ENCODE measurements around the gene CCDC192. TPM values are rescaled to one million over a fixed set of nuclear protein-coding genes. Genes with fewer than 3 reads are reported as not detected.
"Not testable (repeated sequence)": the region's sequence is repeated elsewhere in the genome, so short reads cannot be mapped to it uniquely, and the experiment has no call there.

The CCDC192 gene
- total and polyA plus RNA-seq, 2 donors (not counting 3 experiments of a cell fraction or from before 2014, with no cell fraction given), result not detected

DNA sequence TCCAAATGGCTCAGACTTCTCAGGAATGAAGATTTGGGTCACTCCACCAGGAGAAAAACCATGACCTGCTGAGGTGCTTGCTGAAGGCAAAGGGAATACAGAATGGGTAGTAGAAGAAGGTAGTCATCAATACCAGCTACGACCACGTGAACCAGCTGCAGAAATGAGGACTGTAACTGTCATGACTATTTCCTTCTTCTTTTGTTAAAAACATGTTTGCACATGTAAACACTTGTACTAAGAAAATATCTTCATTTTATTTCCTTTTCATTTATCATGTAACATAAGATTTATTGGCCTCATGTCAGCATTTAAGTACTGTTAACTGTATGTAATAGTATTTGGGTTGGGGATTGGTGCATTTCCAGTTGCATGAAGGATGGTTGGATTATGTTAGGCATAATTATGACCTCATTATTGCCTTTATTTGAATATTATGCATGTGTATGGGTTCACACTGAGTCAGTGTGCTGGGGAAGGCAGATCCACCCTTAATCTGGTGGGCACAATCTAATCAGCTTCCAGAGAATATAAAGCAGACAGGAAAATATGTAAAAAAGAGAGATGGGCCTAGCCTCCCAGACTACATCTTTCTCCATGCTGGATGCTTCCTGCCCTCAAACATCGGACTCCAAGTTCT is 23.4 kb upstream of the CCDC192 start:
- H3K4me3 ChIP-seq (replicated peaks in 1 of 3; ENCODE audit: insufficient read depth in 1 of 3, low read depth in 1 of 3, low read length in 3 of 3); H3K9me3 ChIP-seq (replicated peaks; ENCODE audit: control insufficient read depth, insufficient read depth, low read length); H3K79me2 ChIP-seq (ENCODE audit: control insufficient read depth, insufficient read depth, low read length); H3K4me2 ChIP-seq (ENCODE audit: insufficient read depth, low read length); H3K4me1 ChIP-seq (ENCODE audit: control insufficient read depth, extremely low read depth, insufficient read depth, low read length); CTCF ChIA-PET; H2AFZ ChIP-seq (ENCODE audit: low read depth, low read length); H3K27ac ChIP-seq (ENCODE audit: insufficient read depth, low read depth, low read length); FAIRE-seq; BruUV-seq (replicated peaks); intact Hi-C loops (cut with micrococcal nuclease); H3K9ac ChIP-seq (replicated peaks; ENCODE audit: extremely low read depth, insufficient read depth, low read length); POLR2A ChIA-PET; DNase-seq (ENCODE audit: low read depth, low spot score); H3K9me1 ChIP-seq (replicated peaks; ENCODE audit: control insufficient read depth, extremely low read depth, insufficient read depth, low read length); dilution Hi-C loops (cut with MboI; ENCODE audit: extremely low pct_ligation_motif_present, low sequenced_read_pairs); H3K27me3 ChIP-seq (ENCODE audit: control insufficient read depth in 2 of 2, insufficient read depth in 2 of 2, low read length in 2 of 2); H4K20me1 ChIP-seq (replicated peaks; ENCODE audit: control insufficient read depth, extremely low read depth, insufficient read depth, low read length); H3K36me3 ChIP-seq (ENCODE audit: control insufficient read depth in 2 of 2, extremely low read depth in 1 of 2, insufficient read depth in 2 of 2, low read length in 2 of 2): not testable (repeated sequence)

DNA sequence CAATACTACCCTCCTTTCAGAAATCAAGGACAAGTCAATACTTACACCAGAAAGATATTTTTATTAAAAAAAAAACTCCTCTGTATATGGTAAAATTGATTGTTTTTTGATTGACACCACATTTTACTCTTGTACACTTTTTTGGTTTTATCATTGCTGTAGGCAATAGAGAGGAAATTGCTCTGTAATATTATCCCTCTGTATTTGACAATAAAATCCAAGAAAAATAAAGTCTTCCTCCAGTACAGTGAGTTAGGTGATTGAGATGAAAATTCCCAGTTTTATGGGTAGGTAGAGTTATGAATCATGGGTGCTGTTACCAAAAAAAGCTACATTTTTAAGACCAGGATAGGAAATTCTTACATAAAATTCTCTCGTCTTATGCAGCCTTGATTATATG is 22.6 kb upstream of the CCDC192 start:
- Histone ChIP-seq H3K4me3 (replicated peaks in 1 of 3; ENCODE audit: insufficient read depth in 1 of 3, low read depth in 1 of 3, low read length in 3 of 3) (no peak overlapping the region), H3K79me2 (ENCODE audit: control insufficient read depth, insufficient read depth, low read length) (no peaks in the 10 kb centered on the region), H3K27ac (ENCODE audit: insufficient read depth, low read depth, low read length) (no peak overlapping the region), H3K9me1 (replicated peaks; ENCODE audit: control insufficient read depth, extremely low read depth, insufficient read depth, low read length) (no peaks in the 10 kb centered on the region), H3K36me3 (ENCODE audit: control insufficient read depth in 2 of 2, extremely low read depth in 1 of 2, insufficient read depth in 2 of 2, low read length in 2 of 2) (no peaks in the 10 kb centered on the region), H3K9ac (replicated peaks; ENCODE audit: extremely low read depth, insufficient read depth, low read length) (no peak overlapping the region), H3K4me1 (ENCODE audit: control insufficient read depth, extremely low read depth, insufficient read depth, low read length) (no peaks in the 10 kb centered on the region), H3K9me3 (replicated peaks; ENCODE audit: control insufficient read depth, insufficient read depth, low read length) (no peaks in the 10 kb centered on the region), H3K4me2 (ENCODE audit: insufficient read depth, low read length) (no peak overlapping the region), H3K27me3 (ENCODE audit: control insufficient read depth in 2 of 2, insufficient read depth in 2 of 2, low read length in 2 of 2) (no peaks in the 10 kb centered on the region), H2AFZ (ENCODE audit: low read depth, low read length) (no peak overlapping the region), H4K20me1 (replicated peaks; ENCODE audit: control insufficient read depth, extremely low read depth, insufficient read depth, low read length) (no peaks in the 10 kb centered on the region)
- dilution Hi-C loops (cut with MboI; ENCODE audit: extremely low pct_ligation_motif_present, low sequenced_read_pairs) (no loop called here), intact Hi-C loops (cut with micrococcal nuclease) (no loop called here)
- no peak for DNase-seq (ENCODE audit: low read depth, low spot score)
- ChIA-PET POLR2A (no interaction called here), CTCF (interaction anchor here (1.0 kb wide), 1 partner anchor 59 kb away, joined by 3 read pairs; no protein-coding TSS in a partner anchor)
- TF ChIP-seq MYC (IDR thresholded peaks at IDR 0.05; ENCODE audit: low read depth, low read length) (no peak), POLR2AphosphoS5 (IDR thresholded peaks at IDR 0.05; ENCODE audit: insufficient read depth, low read depth, low read length) (no peak), EZH2 (IDR thresholded peaks at IDR 0.05; ENCODE audit: borderline replicate concordance, low read depth, low read length, severe bottlenecking) (no peak)
- FAIRE-seq, result no peak
- BruUV-seq (replicated peaks), result no TSS peak

Measured in endothelial cell of umbilical vein (primary cell).